HL-60 (cell line): Measurements from ENCODE around the gene CFAP46.

Source experiments
- DNase-seq, 2 experiments: peaks; one replicate each; pipeline ENCODE4 v3.0.0-alpha.2; 2010 to 2020; ENCODE audit warnings: low read depth in 1 of 2, low spot score in 1 of 2
- H3K27ac ChIP-seq: fragments of 250-450 bp; sonication (Bioruptor Pico); replicated peaks from 2 replicates; pipeline ENCODE4 v1.5.1; 2020; ENCODE audit warnings: mild to moderate bottlenecking, moderate library complexity
- H3K27me3 ChIP-seq: fragments of 250-450 bp; sonication (Bioruptor Pico); 2 replicates; pipeline ENCODE4 v1.5.1; 2021; ENCODE audit warnings: mild to moderate bottlenecking, moderate library complexity; ENCODE audit not compliant: insufficient read depth, poor library complexity, severe bottlenecking
- H3K4me3 ChIP-seq: replicated peaks from 2 replicates; pipeline ENCODE4 v1.5.1; 2011; ENCODE audit warnings: mild to moderate bottlenecking, control low read depth, low read length; ENCODE audit not compliant: insufficient read depth
- CTCF ChIP-seq: IDR thresholded peaks from one replicate; pipeline ENCODE4 v1.5.1; 2011; ENCODE audit warnings: low read length, control low read depth, inconsistent platforms; ENCODE audit not compliant: insufficient read depth
- GABPA ChIP-seq: IDR thresholded peaks from 2 replicates; pipeline ENCODE4 v1.6.1; 2012; ENCODE audit warnings: low read depth
- POLR2AphosphoS5 ChIP-seq: IDR thresholded peaks from 2 replicates; pipeline ENCODE4 v1.6.1; 2012; ENCODE audit warnings: low read depth
- REST ChIP-seq: IDR thresholded peaks from 2 replicates; pipeline ENCODE4 v1.6.1; 2012; ENCODE audit warnings: low read depth; ENCODE audit not compliant: insufficient replicate concordance
- SPI1 ChIP-seq: IDR thresholded peaks from 2 replicates; pipeline ENCODE4 v1.6.1; 2012; ENCODE audit warnings: low read depth, mild to moderate bottlenecking, borderline replicate concordance

The CFAP46 gene

GRCh38 chr10:132986978-132987377, 44.6 kb upstream of the CFAP46 start:
- no peak for DNase-seq
- H3K4me3 ChIP-seq, result no peak overlapping the region
- TF ChIP-seq GABPA, result no peak
- TF ChIP-seq POLR2AphosphoS5, result no peak
- no peak overlapping the region for H3K27ac ChIP-seq
- H3K27me3 ChIP-seq, result peaks cover 4% of the 10 kb centered on the region

DNA sequence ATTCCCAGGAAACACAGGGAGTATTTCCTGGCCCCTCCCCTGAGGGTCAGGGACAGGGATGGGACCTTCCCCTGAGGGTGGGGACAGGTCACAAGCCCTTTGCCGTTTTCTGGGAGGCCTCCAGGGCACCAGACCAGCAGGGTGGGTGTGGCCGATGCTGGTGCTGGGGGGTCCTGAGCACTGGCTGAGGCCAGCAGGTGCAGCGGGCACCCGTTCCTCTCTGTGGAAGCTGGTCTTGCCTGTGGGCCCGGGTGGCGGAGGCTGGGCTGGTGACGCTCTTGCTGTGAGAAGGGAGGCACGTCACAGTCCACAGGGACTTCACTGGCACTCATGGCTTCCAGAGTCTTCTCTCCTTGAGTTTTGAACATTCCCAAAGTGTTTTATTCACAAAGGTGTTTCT, 44.2 kb upstream of the CFAP46 start:
- TF ChIP-seq CTCF, result no peak
- TF ChIP-seq SPI1, result no peak
- no peak for TF ChIP-seq POLR2AphosphoS5
- TF ChIP-seq GABPA, result no peak
- TF ChIP-seq REST, result no peak

GRCh38 chr10:132986076-132986475, 43.7 kb upstream of the CFAP46 start:
- DNase-seq, result no peak
- TF ChIP-seq POLR2AphosphoS5 (no peak), GABPA (no peak), CTCF (no peak), REST (no peak), SPI1 (no peak)
- Histone ChIP-seq H3K27me3 (peaks cover 4% of the 10 kb centered on the region), H3K27ac (no peak overlapping the region), H3K4me3 (no peak overlapping the region)

More for the DNA sequence above, 44.2 kb upstream of the CFAP46 start:
- Histone ChIP-seq H3K4me3 (no peak overlapping the region), H3K27ac (no peak overlapping the region), H3K27me3 (peaks cover 4% of the 10 kb centered on the region)
- no peak for DNase-seq

GRCh38 chr10:132985546-132985900, 43.2 kb upstream of the CFAP46 start:
- peaks cover 4% of the 10 kb centered on the region for H3K27me3 ChIP-seq
- no peak for TF ChIP-seq GABPA
- no peak for TF ChIP-seq REST
- no peak for TF ChIP-seq POLR2AphosphoS5
- no peak for TF ChIP-seq SPI1
- TF ChIP-seq CTCF, result no peak
- no peak for DNase-seq

More at GRCh38 chr10:132985546-132985900, 43.2 kb upstream of the CFAP46 start:
- H3K4me3 ChIP-seq, result no peak overlapping the region
- H3K27ac ChIP-seq, result no peak overlapping the region
